Gastroesophageal sphincter (tissue), 3 donors: ENCODE results near the gene MXD1.

ENCODE experiments used
- EP300 ChIP-seq: sonication (generic); formaldehyde crosslinking; IDR thresholded peaks from one replicate; pipeline ENCODE4 v1.6.1; 2017; ENCODE audit warnings: antibody characterized with exemption, mild to moderate bottlenecking
- POLR2A ChIP-seq, 2 donors: fragments of 450-650 bp; IDR thresholded peaks; one replicate each; pipeline ENCODE4 v1.6.1; 2017; ENCODE audit warnings: antibody characterized with exemption in 2 of 2, mild to moderate bottlenecking in 2 of 2, moderate library complexity in 1 of 2
- TF ChIP-seq, protein P1 (sequence below), 4 experiments: fragments of 200-600 bp in 2 of 4; fragments of 450-650 bp in 2 of 4; sonication (generic) in 1 of 4; IDR thresholded peaks; one replicate each; pipeline ENCODE4 v1.5.1; 2017 to 2019; ENCODE audit warnings: antibody characterized with exemption in 4 of 4, mild to moderate bottlenecking in 2 of 4, moderate library complexity in 2 of 4

DNA sequence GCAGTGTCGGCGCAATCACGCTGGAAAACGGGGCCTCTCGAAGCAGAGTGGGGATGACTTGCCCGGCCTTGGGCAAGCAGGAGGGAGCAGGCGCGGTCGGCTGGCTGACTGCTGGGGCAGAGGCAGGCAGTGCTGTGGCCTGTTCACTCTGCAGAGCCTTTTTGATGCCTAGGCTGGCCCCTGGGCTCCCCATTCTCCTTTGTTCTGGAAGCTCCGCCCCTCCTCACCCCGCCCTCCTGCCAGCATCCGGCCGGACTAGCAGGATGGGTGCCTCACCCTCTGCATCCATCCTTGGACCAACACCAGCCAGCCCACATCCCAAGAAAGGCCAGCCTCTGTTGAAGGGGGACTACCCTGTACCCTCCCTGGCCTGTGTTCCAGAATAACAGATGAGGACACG is 46.6 kb downstream of the MXD1 start, which contains the start of gene ASPRV1:
- TF ChIP-seq, protein P1, sequence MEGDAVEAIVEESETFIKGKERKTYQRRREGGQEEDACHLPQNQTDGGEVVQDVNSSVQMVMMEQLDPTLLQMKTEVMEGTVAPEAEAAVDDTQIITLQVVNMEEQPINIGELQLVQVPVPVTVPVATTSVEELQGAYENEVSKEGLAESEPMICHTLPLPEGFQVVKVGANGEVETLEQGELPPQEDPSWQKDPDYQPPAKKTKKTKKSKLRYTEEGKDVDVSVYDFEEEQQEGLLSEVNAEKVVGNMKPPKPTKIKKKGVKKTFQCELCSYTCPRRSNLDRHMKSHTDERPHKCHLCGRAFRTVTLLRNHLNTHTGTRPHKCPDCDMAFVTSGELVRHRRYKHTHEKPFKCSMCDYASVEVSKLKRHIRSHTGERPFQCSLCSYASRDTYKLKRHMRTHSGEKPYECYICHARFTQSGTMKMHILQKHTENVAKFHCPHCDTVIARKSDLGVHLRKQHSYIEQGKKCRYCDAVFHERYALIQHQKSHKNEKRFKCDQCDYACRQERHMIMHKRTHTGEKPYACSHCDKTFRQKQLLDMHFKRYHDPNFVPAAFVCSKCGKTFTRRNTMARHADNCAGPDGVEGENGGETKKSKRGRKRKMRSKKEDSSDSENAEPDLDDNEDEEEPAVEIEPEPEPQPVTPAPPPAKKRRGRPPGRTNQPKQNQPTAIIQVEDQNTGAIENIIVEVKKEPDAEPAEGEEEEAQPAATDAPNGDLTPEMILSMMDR (IDR thresholded peaks at IDR 0.05): no peak
- TF ChIP-seq POLR2A (IDR thresholded peaks at IDR 0.05): no peak
- TF ChIP-seq EP300: no peak
